ENCODE data around the gene CFI. TPM values are rescaled to one million over a fixed set of nuclear protein-coding genes. Genes with fewer than 3 reads are reported as not detected.

CFI gene
- 0.21 and 0.62 TPM in 2 replicates for total RNA-seq

GRCh38 chr4:109801895-109802319, at the start of gene CFI:
TSS of gene CFI (minus strand) at chr4:109801999. CDS start at chr4:109801971, 28 bp downstream.
- peaks cover 13% of the 10 kb centered on the region for H3K27me3 Mint-ChIP-seq (ENCODE audit: low read depth)
- H3K9me3 Mint-ChIP-seq = no peaks in the 10 kb centered on the region
- DNase-seq (ENCODE audit: low spot score) = no peak
- no peaks in the 10 kb centered on the region for H3K36me3 Mint-ChIP-seq (ENCODE audit: low read depth)
- no peak within 1 kb of the TSS for H3K27ac Mint-ChIP-seq
- no peaks in the 10 kb centered on the region for H3K4me1 Mint-ChIP-seq (ENCODE audit: low read depth)
- intact Hi-C loops (cut with micrococcal nuclease) = no loop called here
- no peak within 1 kb of the TSS for H3K4me3 Mint-ChIP-seq (ENCODE audit: low read depth)

DNA sequence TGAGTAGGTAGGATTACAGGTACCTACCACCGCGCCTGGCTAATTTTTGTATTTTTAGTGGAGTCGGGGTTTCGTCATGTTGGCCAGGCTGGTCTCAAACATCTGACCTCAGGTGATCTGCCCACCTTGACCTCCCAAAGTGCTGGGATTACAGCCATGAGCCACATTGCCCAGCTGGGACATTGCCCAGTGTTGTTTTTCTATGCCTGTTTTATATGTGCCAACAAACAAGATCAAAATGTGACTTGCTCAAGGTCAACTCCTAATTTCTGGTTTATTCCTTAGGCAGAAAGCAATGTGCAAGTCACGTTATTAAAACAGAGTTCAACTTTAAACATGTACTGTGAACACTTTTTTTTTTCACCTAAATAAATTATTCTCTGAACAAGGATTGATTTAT, 48.8 kb upstream of the CFI start:
- no peak for DNase-seq (ENCODE audit: low spot score)
- intact Hi-C loops (cut with micrococcal nuclease) = no loop called here
- no peak overlapping the region for H3K27ac Mint-ChIP-seq

GRCh38 chr4:109848501-109848900, 46.7 kb upstream of the CFI start:
- intact Hi-C loops (cut with micrococcal nuclease) = no loop called here
- no peaks in the 10 kb centered on the region for H3K4me1 Mint-ChIP-seq (ENCODE audit: low read depth)
- H3K36me3 Mint-ChIP-seq (ENCODE audit: low read depth) = no peaks in the 10 kb centered on the region
- no peak overlapping the region for H3K4me3 Mint-ChIP-seq (ENCODE audit: low read depth)
- peaks cover 10% of the 10 kb centered on the region for H3K27me3 Mint-ChIP-seq (ENCODE audit: low read depth)
- H3K27ac Mint-ChIP-seq = no peak overlapping the region
- no peaks in the 10 kb centered on the region for H3K9me3 Mint-ChIP-seq
- no peak for DNase-seq (ENCODE audit: low spot score)

More for the DNA sequence above, 48.8 kb upstream of the CFI start:
- Mint-ChIP-seq H3K4me3 (ENCODE audit: low read depth) (no peak overlapping the region), H3K27me3 (ENCODE audit: low read depth) (peaks cover 12% of the 10 kb centered on the region), H3K36me3 (ENCODE audit: low read depth) (no peaks in the 10 kb centered on the region), H3K9me3 (no peaks in the 10 kb centered on the region), H3K4me1 (ENCODE audit: low read depth) (no peaks in the 10 kb centered on the region)

GRCh38 chr4:109847896-109848442, 46.2 kb upstream of the CFI start, which contains the start of gene LRIT3:
TSS of gene LRIT3 (plus strand) at chr4:109848107. CDS start at chr4:109848202, 95 bp downstream.
- Mint-ChIP-seq H3K27ac (no peak within 1 kb of the TSS), H3K4me1 (ENCODE audit: low read depth) (no peaks in the 10 kb centered on the region), H3K27me3 (ENCODE audit: low read depth) (peaks cover 10% of the 10 kb centered on the region), H3K4me3 (ENCODE audit: low read depth) (no peak within 1 kb of the TSS), H3K36me3 (ENCODE audit: low read depth) (no peaks in the 10 kb centered on the region), H3K9me3 (no peaks in the 10 kb centered on the region)
- intact Hi-C loops (cut with micrococcal nuclease) = no loop called here
- DNase-seq (ENCODE audit: low spot score) = no peak

GRCh38 chr4:109846395-109847098, 44.7 kb upstream of the CFI start:
- intact Hi-C loops (cut with micrococcal nuclease) = no loop called here
- H3K4me3 Mint-ChIP-seq (ENCODE audit: low read depth) = no peak overlapping the region
- peaks cover 10% of the 10 kb centered on the region for H3K27me3 Mint-ChIP-seq (ENCODE audit: low read depth)
- H3K27ac Mint-ChIP-seq = no peak overlapping the region
- no peak for DNase-seq (ENCODE audit: low spot score)
- H3K9me3 Mint-ChIP-seq = no peaks in the 10 kb centered on the region
- H3K36me3 Mint-ChIP-seq (ENCODE audit: low read depth) = no peaks in the 10 kb centered on the region
- no peaks in the 10 kb centered on the region for H3K4me1 Mint-ChIP-seq (ENCODE audit: low read depth)

DNA sequence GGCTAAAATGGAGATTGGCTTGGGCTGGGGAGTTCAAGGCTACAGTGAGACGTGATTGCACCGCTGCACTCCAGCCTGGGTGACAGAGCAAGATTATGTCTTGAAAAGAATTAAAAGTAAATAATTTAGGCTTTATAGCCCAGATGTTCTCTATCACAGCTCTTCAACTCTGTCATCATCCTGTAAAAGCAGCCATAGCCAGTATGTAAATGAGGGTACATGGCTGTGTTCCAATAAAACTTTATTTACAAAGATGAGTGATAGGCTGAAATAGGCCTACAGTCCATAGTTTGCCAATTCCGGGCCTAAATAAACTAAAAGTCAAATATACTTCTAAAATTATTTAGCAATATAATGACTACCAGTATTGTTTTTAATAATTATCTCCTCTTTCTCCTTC, 35.2 kb upstream of the CFI start:
- intact Hi-C loops (cut with micrococcal nuclease) = no loop called here
- Mint-ChIP-seq H3K9me3 (no peaks in the 10 kb centered on the region), H3K36me3 (ENCODE audit: low read depth) (no peaks in the 10 kb centered on the region), H3K27ac (no peak overlapping the region), H3K27me3 (ENCODE audit: low read depth) (peaks cover 4% of the 10 kb centered on the region), H3K4me1 (ENCODE audit: low read depth) (peaks cover 2% of the 10 kb centered on the region), H3K4me3 (ENCODE audit: low read depth) (no peak overlapping the region)
- no peak for DNase-seq (ENCODE audit: low spot score)

DNA sequence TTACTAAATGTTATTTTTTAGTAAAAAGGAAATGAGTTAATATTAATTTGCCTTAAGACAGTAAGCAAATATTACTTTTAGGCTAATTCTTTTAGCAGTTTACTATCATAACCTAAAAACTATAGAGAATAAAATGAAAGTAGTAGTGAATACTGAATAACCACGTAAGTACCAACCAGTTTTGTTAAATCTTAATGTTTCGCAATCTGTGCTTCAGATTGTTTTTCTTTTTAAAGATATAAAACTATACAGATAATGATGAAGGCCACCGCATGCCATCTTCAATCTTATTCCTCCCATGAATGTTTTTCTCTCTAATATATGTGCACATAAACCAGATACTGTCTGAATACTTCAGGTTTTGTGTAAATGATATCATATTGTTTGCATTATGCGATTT, 32.0 kb upstream of the CFI start:
- intact Hi-C loops (cut with micrococcal nuclease) = no loop called here
- Mint-ChIP-seq H3K36me3 (ENCODE audit: low read depth) (no peaks in the 10 kb centered on the region), H3K9me3 (no peaks in the 10 kb centered on the region), H3K4me1 (ENCODE audit: low read depth) (no peaks in the 10 kb centered on the region), H3K4me3 (ENCODE audit: low read depth) (no peak overlapping the region), H3K27me3 (ENCODE audit: low read depth) (no peaks in the 10 kb centered on the region), H3K27ac (no peak overlapping the region)
- DNase-seq (ENCODE audit: low spot score) = no peak

DNA sequence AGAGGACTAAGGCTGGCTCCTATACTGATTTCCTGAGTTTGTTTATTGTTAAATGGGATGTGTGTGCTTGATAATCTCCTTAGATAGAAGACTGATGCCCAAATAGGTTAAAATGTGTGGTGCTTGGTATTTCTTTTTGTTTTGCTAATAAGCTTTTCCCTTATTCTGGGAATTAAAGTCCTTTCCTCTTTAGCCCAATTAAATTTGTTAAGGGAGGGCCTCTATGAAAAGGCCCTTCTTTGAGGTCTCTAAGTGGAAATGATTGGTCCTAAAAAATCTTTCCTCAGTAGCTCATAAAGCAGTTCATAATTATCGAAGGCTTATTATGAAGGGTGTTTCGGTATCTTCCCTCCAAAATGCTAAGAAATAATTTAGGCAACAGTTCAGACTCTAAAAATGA, 25.9 kb upstream of the CFI start, which contains the start of gene RRH:
Gene RRH, plus strand, starts transcription at position 301 of the 400 bp plus-strand sequence. Its CDS starts 56 bp downstream, at position 357.
- no peak for DNase-seq (ENCODE audit: low spot score)
- H3K4me3 Mint-ChIP-seq (ENCODE audit: low read depth) = no peak within 1 kb of the TSS
- H3K4me1 Mint-ChIP-seq (ENCODE audit: low read depth) = peaks cover 2% of the 10 kb centered on the region
- H3K27ac Mint-ChIP-seq = no peak within 1 kb of the TSS
- no peaks in the 10 kb centered on the region for H3K27me3 Mint-ChIP-seq (ENCODE audit: low read depth)
- intact Hi-C loops (cut with micrococcal nuclease) = no loop called here
- H3K9me3 Mint-ChIP-seq = no peaks in the 10 kb centered on the region
- peaks cover 18% of the 10 kb centered on the region for H3K36me3 Mint-ChIP-seq (ENCODE audit: low read depth)

GRCh38 chr4:109826719-109827118, 24.9 kb upstream of the CFI start:
- Mint-ChIP-seq H3K9me3 (no peaks in the 10 kb centered on the region), H3K27me3 (ENCODE audit: low read depth) (no peaks in the 10 kb centered on the region), H3K4me3 (ENCODE audit: low read depth) (no peak overlapping the region), H3K4me1 (ENCODE audit: low read depth) (peaks cover 4% of the 10 kb centered on the region), H3K36me3 (ENCODE audit: low read depth) (peaks cover 24% of the 10 kb centered on the region), H3K27ac (no peak overlapping the region)
- DNase-seq (ENCODE audit: low spot score) = no peak
- intact Hi-C loops (cut with micrococcal nuclease) = loop anchor here (1.0 kb wide), 1 partner anchor 404 kb away; no protein-coding TSS in a partner anchor

DNA sequence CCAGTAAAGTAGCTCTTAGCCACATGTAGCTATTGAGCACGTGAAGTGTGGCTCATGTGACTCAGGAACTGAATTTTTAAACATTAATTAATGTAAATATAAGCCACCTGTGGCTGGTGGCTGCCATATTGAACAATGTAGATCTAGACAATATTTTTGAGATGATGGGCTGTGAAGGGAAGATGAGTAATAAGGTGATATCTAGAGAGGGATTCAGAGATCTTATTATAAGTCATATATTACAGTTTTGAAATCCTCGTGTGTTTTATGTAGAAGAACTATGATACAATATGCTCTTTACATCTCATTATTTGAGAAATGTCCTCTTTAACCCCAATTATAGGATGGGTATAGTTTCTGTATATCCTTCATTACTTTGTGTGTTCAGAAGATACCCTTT, 19.4 kb upstream of the CFI start:
- no peaks in the 10 kb centered on the region for H3K9me3 Mint-ChIP-seq
- H3K36me3 Mint-ChIP-seq (ENCODE audit: low read depth) = peaks cover 78% of the 10 kb centered on the region
- H3K4me3 Mint-ChIP-seq (ENCODE audit: low read depth) = peak overlapping the region; percentile 11
- intact Hi-C loops (cut with micrococcal nuclease) = no loop called here
- no peak for DNase-seq (ENCODE audit: low spot score)
- H3K27me3 Mint-ChIP-seq (ENCODE audit: low read depth) = no peaks in the 10 kb centered on the region
- H3K4me1 Mint-ChIP-seq (ENCODE audit: low read depth) = peaks cover 43% of the 10 kb centered on the region
- H3K27ac Mint-ChIP-seq = peak overlapping the region; percentile 50

GRCh38 chr4:109820563-109820962, 18.8 kb upstream of the CFI start:
- intact Hi-C loops (cut with micrococcal nuclease) = no loop called here
- Mint-ChIP-seq H3K36me3 (ENCODE audit: low read depth) (peaks cover 84% of the 10 kb centered on the region), H3K27me3 (ENCODE audit: low read depth) (no peaks in the 10 kb centered on the region), H3K9me3 (no peaks in the 10 kb centered on the region), H3K27ac (peak overlapping the region; percentile 38), H3K4me3 (ENCODE audit: low read depth) (no peak overlapping the region), H3K4me1 (ENCODE audit: low read depth) (peaks cover 44% of the 10 kb centered on the region)
- no peak for DNase-seq (ENCODE audit: low spot score)

DNA sequence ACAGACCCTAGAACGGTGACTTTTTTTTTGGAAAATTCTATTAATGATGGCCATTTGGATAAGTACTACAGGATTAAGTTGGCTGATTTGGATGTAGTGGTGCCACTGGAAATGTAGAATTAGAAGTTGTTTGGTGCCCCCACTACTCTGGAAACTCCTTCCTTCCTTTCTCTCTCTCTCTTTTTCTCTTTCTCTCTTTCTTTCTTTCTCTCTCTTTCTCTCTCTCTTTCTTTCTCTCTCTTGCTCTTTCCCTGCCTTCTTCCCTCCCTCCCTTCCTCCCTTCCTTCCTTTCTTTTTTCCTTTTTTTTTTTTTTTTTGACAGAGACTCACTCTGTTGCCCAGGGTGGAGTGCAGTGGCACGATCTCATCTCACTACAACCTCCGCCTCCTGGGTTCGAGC, 16.5 kb upstream of the CFI start:
- intact Hi-C loops (cut with micrococcal nuclease) = loop anchor here (5.0 kb wide), 2 partner anchors 166 to 1196 kb away; partner anchors contain the start of gene RPL34
- no peak overlapping the region for H3K4me3 Mint-ChIP-seq (ENCODE audit: low read depth)
- no peaks in the 10 kb centered on the region for H3K27me3 Mint-ChIP-seq (ENCODE audit: low read depth)
- H3K9me3 Mint-ChIP-seq = no peaks in the 10 kb centered on the region
- peak overlapping the region; percentile 25 for H3K27ac Mint-ChIP-seq
- DNase-seq (ENCODE audit: low spot score) = no peak
- peaks cover 74% of the 10 kb centered on the region for H3K36me3 Mint-ChIP-seq (ENCODE audit: low read depth)
- H3K4me1 Mint-ChIP-seq (ENCODE audit: low read depth) = peaks cover 48% of the 10 kb centered on the region

DNA sequence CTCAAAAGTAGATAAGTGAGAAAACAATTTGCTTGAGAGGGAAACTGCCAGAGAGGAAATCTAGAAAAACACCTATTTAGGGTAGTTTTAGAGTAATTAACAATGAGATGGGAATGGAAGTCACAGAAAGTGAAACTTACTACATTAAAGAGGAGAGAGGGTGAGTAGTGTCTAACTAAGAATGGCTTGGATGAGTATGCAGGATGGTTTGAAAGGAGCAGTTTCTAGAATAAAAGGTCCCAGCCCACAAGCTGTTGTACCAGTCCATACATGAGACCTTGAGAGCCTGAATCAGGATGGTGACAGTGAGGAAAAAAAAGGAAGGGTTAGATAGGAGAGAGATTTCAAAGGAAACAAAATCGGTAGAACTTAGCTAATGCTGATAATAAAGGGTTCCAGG, 15.1 kb upstream of the CFI start:
- H3K27ac Mint-ChIP-seq = peak overlapping the region; percentile 98
- peaks cover 44% of the 10 kb centered on the region for H3K4me1 Mint-ChIP-seq (ENCODE audit: low read depth)
- H3K9me3 Mint-ChIP-seq = no peaks in the 10 kb centered on the region
- no peak for DNase-seq (ENCODE audit: low spot score)
- H3K4me3 Mint-ChIP-seq (ENCODE audit: low read depth) = peak overlapping the region; percentile 100
- intact Hi-C loops (cut with micrococcal nuclease) = loop anchor here (2.0 to 5.0 kb wide), 3 partner anchors 165 to 1195 kb away; partner anchors contain the start of genes MCUB and RPL34
- H3K27me3 Mint-ChIP-seq (ENCODE audit: low read depth) = no peaks in the 10 kb centered on the region
- H3K36me3 Mint-ChIP-seq (ENCODE audit: low read depth) = peaks cover 64% of the 10 kb centered on the region

All from activated T-helper 2 cell treated with anti-CD3 and anti-CD28 coated beads, Interferon-gamma antibody, Interleukin-2, Interleukin-4, amounts not matched to agents 10 μg/mL and 5 μg/mL and 100 μg/mL, durations not matched to agents 14 hours and 24 hours and 36 hours (primary cell).